BJ (cell line): Measurements from ENCODE around the gene CFAP97D1. TPM values are rescaled to one million over a fixed set of nuclear protein-coding genes. Genes with fewer than 3 reads are reported as not detected.
"Not testable (repeated sequence)": the region's sequence is repeated elsewhere in the genome, so short reads cannot be mapped to it uniquely, and the experiment has no call there.

ENCODE experiments used
- CTCF ChIA-PET: fragments of 350-600 bp; formaldehyde crosslinking; extraction: SDS; loops from one replicate; lab custom pipeline; 2021; ENCODE audit warnings: antibody characterized with exemption, inconsistent platforms; lab: Yijun Ruan, JAX
- POLR2A ChIA-PET: fragments of 300-600 bp; sonication (Branson Sonifier 250); formaldehyde crosslinking; extraction: SDS; loops from one replicate; lab custom pipeline; 2021; ENCODE audit warnings: antibody characterized with exemption; lab: Charles Lee
- DNase-seq: peaks from one replicate; pipeline ENCODE4 v3.0.0-alpha.2; 2011; ENCODE audit warnings: low read depth
- H3K27me3 ChIP-seq: 2 replicates; pipeline ENCODE4 v1.6.0; 2011; ENCODE audit warnings: low read length; ENCODE audit not compliant: control insufficient read depth, insufficient read depth
- H3K36me3 ChIP-seq: 2 replicates; pipeline ENCODE4 v1.5.1; 2011; ENCODE audit warnings: low read length; ENCODE audit not compliant: control insufficient read depth, insufficient read depth
- H3K4me3 ChIP-seq: 2 replicates; pipeline ENCODE4 v1.5.1; 2011; ENCODE audit warnings: low read depth, mild to moderate bottlenecking, control low read depth, low read length
- polyA plus RNA-seq: library from polyadenylated mRNA; depleted of rRNA; stranded (reverse); fragments of >200 nt; gene quantifications from 2 replicates; pipeline ENCODE4 v1.2.3, GENCODE V29; 2011
- TF ChIP-seq, protein P1 (sequence below): IDR thresholded peaks from 2 replicates; pipeline ENCODE4 v1.5.1; 2011; ENCODE audit warnings: low read depth, mild to moderate bottlenecking, control low read depth, inconsistent platforms, low read length, moderate library complexity; ENCODE audit not compliant: insufficient read depth

CFAP97D1 gene
- polyA plus RNA-seq, 1 experiment: not detected

DNA sequence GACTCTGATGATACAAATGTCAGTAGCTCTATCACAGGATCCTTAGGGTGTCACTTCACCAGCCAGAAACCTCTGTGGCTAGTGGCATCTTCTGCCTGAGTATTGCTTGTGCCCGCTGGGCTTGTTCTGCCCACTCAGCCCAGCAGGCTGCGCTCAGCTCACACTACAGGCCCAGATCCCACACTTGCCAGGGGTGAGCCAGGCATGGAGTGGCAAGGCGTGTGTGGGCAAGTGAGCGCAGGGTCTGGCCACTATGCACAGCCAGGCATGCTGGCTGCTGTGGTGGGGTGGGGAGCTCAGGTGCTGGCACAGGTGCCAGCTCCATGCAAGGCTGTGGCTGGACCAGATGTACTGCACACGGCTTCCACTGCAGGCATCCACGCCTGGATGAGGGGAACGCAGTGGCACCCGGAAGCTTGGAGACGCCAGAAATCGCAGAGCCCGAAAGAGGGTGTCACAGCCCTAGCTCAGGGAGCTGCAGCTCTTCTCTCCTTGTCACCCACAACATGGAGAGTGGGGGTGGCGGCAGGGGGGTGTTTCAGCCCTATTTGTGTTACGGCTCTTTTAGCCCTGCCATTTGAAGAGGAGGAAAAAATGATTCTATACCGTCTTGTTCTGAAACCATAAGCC lies 10.2 kb downstream of the CFAP97D1 start:
- Histone ChIP-seq H3K36me3 (no peaks in the 10 kb centered on the region), H3K27me3 (peaks cover 7% of the 10 kb centered on the region), H3K4me3 (no peak overlapping the region)
- TF ChIP-seq, protein P1, sequence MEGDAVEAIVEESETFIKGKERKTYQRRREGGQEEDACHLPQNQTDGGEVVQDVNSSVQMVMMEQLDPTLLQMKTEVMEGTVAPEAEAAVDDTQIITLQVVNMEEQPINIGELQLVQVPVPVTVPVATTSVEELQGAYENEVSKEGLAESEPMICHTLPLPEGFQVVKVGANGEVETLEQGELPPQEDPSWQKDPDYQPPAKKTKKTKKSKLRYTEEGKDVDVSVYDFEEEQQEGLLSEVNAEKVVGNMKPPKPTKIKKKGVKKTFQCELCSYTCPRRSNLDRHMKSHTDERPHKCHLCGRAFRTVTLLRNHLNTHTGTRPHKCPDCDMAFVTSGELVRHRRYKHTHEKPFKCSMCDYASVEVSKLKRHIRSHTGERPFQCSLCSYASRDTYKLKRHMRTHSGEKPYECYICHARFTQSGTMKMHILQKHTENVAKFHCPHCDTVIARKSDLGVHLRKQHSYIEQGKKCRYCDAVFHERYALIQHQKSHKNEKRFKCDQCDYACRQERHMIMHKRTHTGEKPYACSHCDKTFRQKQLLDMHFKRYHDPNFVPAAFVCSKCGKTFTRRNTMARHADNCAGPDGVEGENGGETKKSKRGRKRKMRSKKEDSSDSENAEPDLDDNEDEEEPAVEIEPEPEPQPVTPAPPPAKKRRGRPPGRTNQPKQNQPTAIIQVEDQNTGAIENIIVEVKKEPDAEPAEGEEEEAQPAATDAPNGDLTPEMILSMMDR: peak; percentile 29
- POLR2A ChIA-PET: no interaction called here
- CTCF ChIA-PET: interaction anchor here (0.5 to 2.2 kb wide), 4 partner anchors 56 to 315 kb away, joined by 3 to 13 read pairs (median 4); partner anchors contain the start of gene CD300LG
- no peak for DNase-seq

DNA sequence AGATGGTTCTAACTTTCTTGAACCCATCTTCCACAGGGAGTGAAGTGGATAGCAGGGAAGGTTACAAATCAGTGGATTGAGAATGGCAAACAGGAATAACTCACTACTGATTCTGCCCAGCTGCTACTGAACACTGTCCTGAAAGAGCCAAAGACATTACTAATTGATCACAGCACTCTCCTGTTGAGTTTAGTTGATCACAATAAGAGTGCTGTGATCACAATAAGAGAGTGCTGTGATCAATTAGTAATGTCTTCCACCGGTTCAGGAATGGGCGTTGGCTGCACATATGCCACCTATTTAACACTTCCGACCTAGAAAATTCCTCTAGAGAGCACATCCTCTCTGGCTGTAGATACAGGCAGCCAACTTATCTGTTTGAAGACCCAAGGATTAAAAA lies 11.4 kb downstream of the CFAP97D1 start:
- CTCF ChIA-PET: interaction anchor here (0.6 to 2.2 kb wide), 4 partner anchors 55 to 285 kb away, joined by 4 to 13 read pairs (median 5); partner anchors contain the start of gene CD300LG
- H3K27me3 ChIP-seq: peaks cover 5% of the 10 kb centered on the region
- H3K4me3 ChIP-seq: no peak overlapping the region
- H3K36me3 ChIP-seq: no peaks in the 10 kb centered on the region
- DNase-seq: no peak
- POLR2A ChIA-PET: no interaction called here
- TF ChIP-seq, protein P1: no peak

DNA sequence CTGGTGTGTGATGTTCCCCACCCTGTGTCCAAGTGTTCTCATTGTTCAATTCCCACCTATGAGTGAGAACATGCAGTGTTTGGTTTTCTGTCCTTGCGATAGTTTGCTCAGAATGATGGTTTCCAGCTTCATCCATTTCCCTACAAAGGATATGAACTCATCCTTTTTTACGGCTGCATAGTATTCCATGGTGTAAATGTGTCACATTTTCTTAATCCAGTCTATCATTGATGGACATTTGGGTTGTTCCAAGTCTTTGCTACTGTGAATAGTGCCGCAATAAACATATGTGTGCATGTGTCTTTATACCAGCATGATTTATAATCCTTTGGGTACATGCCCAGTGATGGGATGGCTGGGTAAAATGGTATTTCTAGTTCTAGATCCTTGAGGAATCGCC lies 12.4 kb downstream of the CFAP97D1 start:
- H3K36me3 ChIP-seq, POLR2A ChIA-PET, H3K4me3 ChIP-seq, DNase-seq, CTCF ChIA-PET, H3K27me3 ChIP-seq: not testable (repeated sequence)

DNA sequence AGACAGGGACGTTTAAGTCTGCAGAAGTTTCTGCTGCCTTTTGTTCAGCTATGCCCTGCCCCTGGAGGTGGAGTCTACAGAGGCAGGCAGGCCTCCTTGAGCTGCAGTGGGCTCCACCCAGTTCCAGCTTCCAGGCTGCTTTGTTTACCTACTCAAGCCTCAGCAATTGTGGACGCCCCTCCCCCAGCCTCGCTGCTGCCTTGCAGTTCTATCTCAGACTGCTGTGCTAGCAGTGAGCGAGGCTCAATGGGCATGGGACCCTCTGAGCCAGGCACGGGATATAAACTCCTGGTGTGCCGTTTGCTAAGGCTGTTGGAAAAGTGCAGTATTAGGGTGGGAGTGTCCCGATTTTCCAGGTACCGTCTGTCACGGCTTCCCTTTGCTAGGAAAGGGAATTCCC lies 17.8 kb downstream of the CFAP97D1 start:
- H3K36me3 ChIP-seq, POLR2A ChIA-PET, CTCF ChIA-PET, H3K27me3 ChIP-seq, DNase-seq, H3K4me3 ChIP-seq: not testable (repeated sequence)

DNA sequence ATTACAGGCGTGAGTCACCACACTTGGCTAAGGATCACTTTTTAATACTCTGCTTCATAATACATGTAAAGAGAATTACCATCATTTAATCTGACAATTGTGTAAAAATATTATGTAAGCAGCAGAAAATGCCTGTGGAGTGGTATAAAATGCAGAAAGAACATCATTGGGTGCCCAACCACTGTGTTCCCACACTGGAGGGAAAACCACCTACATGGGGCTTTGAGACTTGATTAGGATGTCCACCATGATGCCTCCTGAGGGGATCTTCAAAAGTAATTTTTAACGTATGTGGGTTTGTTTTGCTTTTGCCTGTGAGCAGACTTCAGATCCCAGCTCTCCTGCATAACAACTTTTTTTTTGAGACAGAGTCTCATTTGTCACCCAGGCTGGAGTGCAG lies 18.8 kb downstream of the CFAP97D1 start:
- TF ChIP-seq, protein P1: no peak
- peaks cover 1% of the 10 kb centered on the region; the same call in 1 of the 2 replicates for H3K36me3 ChIP-seq
- ChIA-PET POLR2A (no interaction called here), CTCF (no interaction called here)
- no peaks in the 10 kb centered on the region for H3K27me3 ChIP-seq
- H3K4me3 ChIP-seq: no peak overlapping the region
- DNase-seq: no peak

DNA sequence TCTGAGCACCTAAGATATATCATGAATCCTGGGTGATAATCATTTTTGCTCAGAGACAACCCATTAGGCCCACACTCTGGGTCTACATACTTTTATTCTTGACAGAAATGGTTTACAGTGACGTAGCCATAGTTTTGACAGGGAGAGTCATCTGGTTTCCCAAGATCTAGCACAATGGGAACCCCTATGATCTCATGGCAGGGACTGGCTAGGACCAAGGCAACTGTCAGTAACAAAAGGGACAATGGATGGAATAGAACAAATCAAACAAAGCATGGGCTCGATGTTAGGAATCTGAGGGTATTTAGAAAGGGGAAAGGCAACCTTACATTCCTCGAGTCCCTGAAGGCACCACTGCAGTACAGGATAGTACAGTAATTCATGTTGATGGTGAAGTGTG lies 20.5 kb downstream of the CFAP97D1 start:
- POLR2A ChIA-PET: no interaction called here
- no peak for DNase-seq
- Histone ChIP-seq H3K4me3 (no peak overlapping the region), H3K36me3 (peaks cover 1% of the 10 kb centered on the region; the same call in 1 of the 2 replicates), H3K27me3 (no peaks in the 10 kb centered on the region)
- CTCF ChIA-PET: no interaction called here
- TF ChIP-seq, protein P1: no peak
